Suprapubic skin (tissue), 4 donors: ENCODE data around the gene A3GALT2.

Experiments used
- POLR2A ChIP-seq, 2 donors: fragments of 450-650 bp; IDR thresholded peaks; one replicate each; pipeline ENCODE4 v1.6.1; 2017; ENCODE audit warnings: antibody characterized with exemption in 2 of 2, mild to moderate bottlenecking in 2 of 2, moderate library complexity in 2 of 2
- POLR2AphosphoS5 ChIP-seq, 3 donors: sonication (generic); formaldehyde crosslinking; IDR thresholded peaks; one replicate each; pipeline ENCODE4 v1.6.1; 2017; ENCODE audit warnings: antibody characterized with exemption in 3 of 3
- TF ChIP-seq, protein P1 (sequence below), 2 donors: fragments of 200-600 bp in 1 of 2; fragments of 450-650 bp in 1 of 2; sonication (generic) in 1 of 2; IDR thresholded peaks; one replicate each; pipeline ENCODE4 v1.5.1; 2016 to 2019; ENCODE audit warnings: antibody characterized with exemption in 2 of 2, mild to moderate bottlenecking in 1 of 2, moderate library complexity in 1 of 2

- TF ChIP-seq POLR2AphosphoS5 (IDR thresholded peaks at IDR 0.05) (no peak), POLR2A (IDR thresholded peaks at IDR 0.05) (no peak)
- TF ChIP-seq, protein P1, sequence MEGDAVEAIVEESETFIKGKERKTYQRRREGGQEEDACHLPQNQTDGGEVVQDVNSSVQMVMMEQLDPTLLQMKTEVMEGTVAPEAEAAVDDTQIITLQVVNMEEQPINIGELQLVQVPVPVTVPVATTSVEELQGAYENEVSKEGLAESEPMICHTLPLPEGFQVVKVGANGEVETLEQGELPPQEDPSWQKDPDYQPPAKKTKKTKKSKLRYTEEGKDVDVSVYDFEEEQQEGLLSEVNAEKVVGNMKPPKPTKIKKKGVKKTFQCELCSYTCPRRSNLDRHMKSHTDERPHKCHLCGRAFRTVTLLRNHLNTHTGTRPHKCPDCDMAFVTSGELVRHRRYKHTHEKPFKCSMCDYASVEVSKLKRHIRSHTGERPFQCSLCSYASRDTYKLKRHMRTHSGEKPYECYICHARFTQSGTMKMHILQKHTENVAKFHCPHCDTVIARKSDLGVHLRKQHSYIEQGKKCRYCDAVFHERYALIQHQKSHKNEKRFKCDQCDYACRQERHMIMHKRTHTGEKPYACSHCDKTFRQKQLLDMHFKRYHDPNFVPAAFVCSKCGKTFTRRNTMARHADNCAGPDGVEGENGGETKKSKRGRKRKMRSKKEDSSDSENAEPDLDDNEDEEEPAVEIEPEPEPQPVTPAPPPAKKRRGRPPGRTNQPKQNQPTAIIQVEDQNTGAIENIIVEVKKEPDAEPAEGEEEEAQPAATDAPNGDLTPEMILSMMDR (IDR thresholded peaks at IDR 0.05) = no peak
Observed at GRCh38 chr1:33335020-33335419, 14.1 kb upstream of the A3GALT2 start.
